Chondrocyte (in vitro differentiated cells): Measurements from ENCODE around the gene SLC2A13. TPM values are rescaled to one million over a fixed set of nuclear protein-coding genes. Genes with fewer than 3 reads are reported as not detected.

Experiments
- DNase-seq: peaks from one replicate; pipeline ENCODE4 v3.0.0; 2021; ENCODE audit warnings: mixed read lengths, low spot score
- H3K27ac Mint-ChIP-seq: one replicate; pipeline ENCODE4 v1.8.0; 2021; ENCODE audit warnings: mild to moderate bottlenecking, moderate library complexity, mixed read lengths; ENCODE audit not compliant: unreplicated experiment
- H3K27me3 Mint-ChIP-seq: 2 replicates; pipeline ENCODE4 v1.8.0; 2021; ENCODE audit warnings: low read depth, mixed read lengths
- H3K36me3 Mint-ChIP-seq: 2 replicates; pipeline ENCODE4 v1.8.0; 2021; ENCODE audit warnings: low read depth, mixed read lengths
- H3K4me1 Mint-ChIP-seq: 2 replicates; pipeline ENCODE4 v1.8.0; 2021; ENCODE audit warnings: low read depth, mild to moderate bottlenecking, mixed read lengths
- H3K4me3 Mint-ChIP-seq: one replicate; pipeline ENCODE4 v1.8.0; 2021; ENCODE audit warnings: mild to moderate bottlenecking, moderate library complexity, mixed read lengths; ENCODE audit not compliant: unreplicated experiment
- H3K9me3 Mint-ChIP-seq: 2 replicates; pipeline ENCODE4 v1.8.0; 2021; ENCODE audit warnings: low read depth, mixed read lengths
- total RNA-seq: library from RNA; stranded (reverse); gene quantifications from 3 replicates; pipeline ENCODE4 v1.2.1, GENCODE V29; 2021
- TF ChIP-seq, protein P1 (sequence below): fragments of 200-600 bp; sonication (generic); IDR thresholded peaks from 2 replicates; pipeline ENCODE4 v1.5.0; 2021; ENCODE audit warnings: antibody characterized with exemption, mild to moderate bottlenecking, moderate library complexity

Gene SLC2A13
- total RNA-seq, 1 donor from 2014 or later, result 14.4 TPM

GRCh38 chr12:40002178-40003169 lies 103.4 kb downstream of the SLC2A13 start:
- no peak overlapping the region for H3K27ac Mint-ChIP-seq
- no peak for DNase-seq
- TF ChIP-seq, protein P1, sequence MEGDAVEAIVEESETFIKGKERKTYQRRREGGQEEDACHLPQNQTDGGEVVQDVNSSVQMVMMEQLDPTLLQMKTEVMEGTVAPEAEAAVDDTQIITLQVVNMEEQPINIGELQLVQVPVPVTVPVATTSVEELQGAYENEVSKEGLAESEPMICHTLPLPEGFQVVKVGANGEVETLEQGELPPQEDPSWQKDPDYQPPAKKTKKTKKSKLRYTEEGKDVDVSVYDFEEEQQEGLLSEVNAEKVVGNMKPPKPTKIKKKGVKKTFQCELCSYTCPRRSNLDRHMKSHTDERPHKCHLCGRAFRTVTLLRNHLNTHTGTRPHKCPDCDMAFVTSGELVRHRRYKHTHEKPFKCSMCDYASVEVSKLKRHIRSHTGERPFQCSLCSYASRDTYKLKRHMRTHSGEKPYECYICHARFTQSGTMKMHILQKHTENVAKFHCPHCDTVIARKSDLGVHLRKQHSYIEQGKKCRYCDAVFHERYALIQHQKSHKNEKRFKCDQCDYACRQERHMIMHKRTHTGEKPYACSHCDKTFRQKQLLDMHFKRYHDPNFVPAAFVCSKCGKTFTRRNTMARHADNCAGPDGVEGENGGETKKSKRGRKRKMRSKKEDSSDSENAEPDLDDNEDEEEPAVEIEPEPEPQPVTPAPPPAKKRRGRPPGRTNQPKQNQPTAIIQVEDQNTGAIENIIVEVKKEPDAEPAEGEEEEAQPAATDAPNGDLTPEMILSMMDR, result no peak
- no peak overlapping the region for H3K4me3 Mint-ChIP-seq
- no peaks in the 10 kb centered on the region for H3K27me3 Mint-ChIP-seq
- peaks cover 2% of the 10 kb centered on the region for H3K4me1 Mint-ChIP-seq
- peaks cover 25% of the 10 kb centered on the region for H3K9me3 Mint-ChIP-seq
- peaks cover 19% of the 10 kb centered on the region for H3K36me3 Mint-ChIP-seq

DNA sequence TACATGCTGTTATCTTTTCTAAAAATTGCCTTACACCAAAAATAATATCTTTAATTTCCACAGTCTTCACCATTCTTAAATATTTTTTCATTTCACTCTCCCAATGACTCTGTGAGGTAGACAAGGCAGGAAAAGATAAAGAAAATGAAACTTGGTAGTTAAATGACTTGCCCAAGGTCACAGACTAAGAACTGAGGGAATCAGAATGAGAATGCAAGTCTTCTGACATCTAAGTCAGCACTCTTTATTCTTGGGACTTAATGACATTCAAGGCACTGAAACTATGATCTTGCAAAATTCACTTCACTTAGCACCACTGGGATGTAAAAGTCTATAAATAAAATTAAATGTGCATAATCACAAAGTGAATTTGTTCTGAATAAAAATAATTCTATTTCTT lies 104.5 kb downstream of the SLC2A13 start:
- Mint-ChIP-seq H3K4me1 (peaks cover 2% of the 10 kb centered on the region), H3K4me3 (no peak overlapping the region), H3K9me3 (peaks cover 32% of the 10 kb centered on the region), H3K36me3 (peaks cover 21% of the 10 kb centered on the region), H3K27ac (no peak overlapping the region), H3K27me3 (no peaks in the 10 kb centered on the region)
- TF ChIP-seq, protein P1, result no peak
- DNase-seq, result no peak

- H3K27me3 Mint-ChIP-seq, result no peaks in the 10 kb centered on the region
- H3K4me3 Mint-ChIP-seq, result no peak overlapping the region
- peaks cover 36% of the 10 kb centered on the region for H3K9me3 Mint-ChIP-seq
- DNase-seq, result no peak
- TF ChIP-seq, protein P1, result no peak
- H3K36me3 Mint-ChIP-seq, result peaks cover 24% of the 10 kb centered on the region
- peaks cover 2% of the 10 kb centered on the region for H3K4me1 Mint-ChIP-seq
- no peak overlapping the region for H3K27ac Mint-ChIP-seq
Measured at GRCh38 chr12:40000884-40001283, 105.0 kb downstream of the SLC2A13 start.

- no peak overlapping the region for H3K27ac Mint-ChIP-seq
- H3K4me1 Mint-ChIP-seq, result no peaks in the 10 kb centered on the region
Measured at GRCh38 chr12:39993268-39993667, 112.6 kb downstream of the SLC2A13 start.

More at GRCh38 chr12:39993268-39993667, 112.6 kb downstream of the SLC2A13 start:
- no peaks in the 10 kb centered on the region for H3K27me3 Mint-ChIP-seq
- TF ChIP-seq, protein P1, result no peak
- DNase-seq, result no peak
- H3K36me3 Mint-ChIP-seq, result peaks cover 13% of the 10 kb centered on the region
- H3K9me3 Mint-ChIP-seq, result peaks cover 21% of the 10 kb centered on the region
- no peak overlapping the region for H3K4me3 Mint-ChIP-seq
